Measurements from ENCODE around the gene MFSD12.
"Not testable (repeated sequence)": the region's sequence is repeated elsewhere in the genome, so short reads cannot be mapped to it uniquely, and the experiment has no call there.

MFSD12 gene

GRCh38 chr19:3536429-3537100 lies 20.8 kb downstream of the MFSD12 start:
- no peak for DNase-seq

DNA sequence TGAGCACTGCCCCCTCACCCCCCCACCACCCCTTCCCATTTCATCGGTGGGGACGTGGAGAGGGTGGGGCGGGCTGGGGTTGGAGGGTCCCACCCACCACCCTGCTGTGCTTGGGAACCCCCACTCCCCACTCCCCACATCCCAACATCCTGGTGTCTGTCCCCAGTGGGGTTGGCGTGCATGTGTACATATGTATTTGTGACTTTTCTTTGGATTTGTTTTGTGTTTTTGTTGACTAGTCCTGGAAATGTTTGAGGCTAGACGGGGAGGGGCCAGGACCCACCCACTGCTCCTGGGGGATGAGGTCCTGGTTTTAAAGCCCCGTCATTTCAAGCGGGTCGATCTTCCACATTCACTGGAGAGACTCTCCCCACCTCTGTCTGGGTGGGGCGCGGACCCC lies 21.4 kb downstream of the MFSD12 start:
- DNase-seq: no peak

DNA sequence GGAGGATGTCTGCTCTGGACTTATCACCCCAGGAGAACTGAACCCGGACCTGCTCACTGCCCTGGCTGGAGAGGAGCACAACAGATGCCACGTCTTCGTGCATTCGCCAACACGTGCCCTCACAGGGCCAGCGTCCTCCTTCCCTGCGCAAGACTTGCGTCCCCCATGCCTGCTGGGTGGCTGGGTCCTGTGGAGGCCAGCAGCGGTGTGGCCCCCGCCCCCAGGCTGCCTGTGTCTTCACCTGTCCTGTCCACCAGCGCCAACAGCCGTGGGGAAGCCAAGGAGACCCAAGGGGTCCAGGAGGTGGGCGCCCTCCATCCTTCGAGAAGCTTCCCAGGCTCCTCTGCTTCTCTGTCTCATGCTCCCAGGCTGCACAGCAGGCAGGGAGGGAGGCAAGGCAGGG lies 21.8 kb downstream of the MFSD12 start:
- DNase-seq: no peak

GRCh38 chr19:3535235-3535535 lies 22.2 kb downstream of the MFSD12 start:
- DNase-seq: no peak

DNA sequence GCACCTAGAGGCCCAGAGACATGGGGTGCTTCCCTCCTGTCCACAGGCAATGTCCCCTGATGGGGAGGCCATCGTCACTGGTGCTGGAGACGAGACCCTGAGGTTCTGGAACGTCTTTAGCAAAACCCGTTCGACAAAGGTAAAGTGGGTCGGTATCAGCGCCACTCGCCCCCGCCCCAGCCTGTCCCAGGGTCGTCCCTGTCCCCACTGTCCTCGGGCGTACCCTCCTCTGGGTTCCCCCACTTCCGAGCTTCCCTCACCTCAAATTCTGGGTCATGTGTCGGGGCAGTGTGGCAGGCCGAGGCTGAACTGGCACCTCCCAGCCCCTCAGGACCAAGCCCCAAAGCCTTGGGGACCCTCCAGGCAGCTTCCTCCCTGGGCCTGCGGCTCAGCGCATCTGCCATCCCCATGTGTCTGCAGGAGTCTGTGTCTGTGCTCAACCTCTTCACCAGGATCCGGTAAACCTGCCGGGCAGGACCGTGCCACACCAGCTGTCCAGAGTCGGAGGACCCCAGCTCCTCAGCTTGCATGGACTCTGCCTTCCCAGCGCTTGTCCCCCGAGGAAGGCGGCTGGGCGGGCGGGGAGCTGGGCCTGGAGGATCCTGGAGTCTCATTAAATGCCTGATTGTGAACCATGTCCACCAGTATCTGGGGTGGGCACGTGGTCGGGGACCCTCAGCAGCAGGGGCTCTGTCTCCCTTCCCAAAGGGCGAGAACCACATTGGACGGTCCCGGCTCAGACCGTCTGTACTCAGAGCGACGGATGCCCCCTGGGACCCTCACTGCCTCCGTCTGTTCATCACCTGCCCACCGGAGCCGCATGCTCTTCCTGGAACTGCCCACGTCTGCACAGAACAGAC lies 22.8 kb downstream of the MFSD12 start:
- no peak for DNase-seq

GRCh38 chr19:3533563-3534216 lies 23.7 kb downstream of the MFSD12 start:
- no peak for DNase-seq

DNA sequence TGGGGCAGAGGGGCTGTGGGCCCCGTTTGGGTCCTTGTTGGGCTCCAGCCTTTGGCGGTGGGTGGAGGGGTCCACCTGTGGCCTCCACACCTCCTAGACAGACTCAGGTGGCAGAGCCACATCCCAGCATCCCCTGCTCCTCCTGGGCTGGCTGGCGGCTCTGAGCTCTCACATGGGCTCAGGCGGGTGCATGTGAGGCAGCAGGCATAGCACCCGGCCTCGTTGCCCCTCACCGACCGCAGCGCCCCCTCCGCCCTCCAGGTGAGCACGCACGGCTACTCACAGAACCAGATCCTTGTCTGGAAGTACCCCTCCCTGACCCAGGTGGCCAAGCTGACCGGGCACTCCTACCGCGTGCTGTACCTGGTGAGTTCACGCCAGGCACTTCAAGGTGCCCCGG lies 24.4 kb downstream of the MFSD12 start:
- no peak for DNase-seq

DNA sequence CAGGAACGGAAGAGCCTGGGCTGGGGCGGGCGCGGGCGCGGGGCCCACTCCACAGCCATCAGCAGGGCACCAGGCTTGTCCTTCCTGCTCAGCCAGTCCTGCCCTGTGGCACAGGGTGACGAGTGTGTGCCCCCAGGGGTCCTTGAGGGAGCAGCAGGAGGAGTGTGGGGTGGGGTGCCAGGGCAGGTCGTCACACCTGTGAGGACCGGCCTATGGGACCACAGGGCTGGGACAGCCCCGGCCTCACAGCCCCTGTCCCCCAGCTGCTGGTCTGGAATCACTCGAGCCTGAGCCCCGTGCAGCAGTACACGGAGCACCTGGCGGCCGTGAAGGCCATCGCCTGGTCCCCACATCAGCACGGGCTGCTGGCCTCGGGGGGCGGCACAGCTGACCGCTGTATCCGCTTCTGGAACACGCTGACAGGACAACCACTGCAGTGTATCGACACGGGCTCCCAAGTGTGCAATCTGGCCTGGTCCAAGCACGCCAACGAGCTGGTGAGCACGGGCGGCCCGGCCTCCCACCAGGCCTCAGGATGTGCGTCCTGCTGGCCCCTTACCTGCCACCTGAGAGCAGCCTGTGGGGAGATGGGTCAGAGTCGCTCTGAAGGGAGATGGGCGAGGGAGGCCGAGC lies 25.1 kb downstream of the MFSD12 start:
- no peak for DNase-seq

- no peak for DNase-seq
Measured at GRCh38 chr19:3531716-3532115, 25.7 kb downstream of the MFSD12 start.

DNA sequence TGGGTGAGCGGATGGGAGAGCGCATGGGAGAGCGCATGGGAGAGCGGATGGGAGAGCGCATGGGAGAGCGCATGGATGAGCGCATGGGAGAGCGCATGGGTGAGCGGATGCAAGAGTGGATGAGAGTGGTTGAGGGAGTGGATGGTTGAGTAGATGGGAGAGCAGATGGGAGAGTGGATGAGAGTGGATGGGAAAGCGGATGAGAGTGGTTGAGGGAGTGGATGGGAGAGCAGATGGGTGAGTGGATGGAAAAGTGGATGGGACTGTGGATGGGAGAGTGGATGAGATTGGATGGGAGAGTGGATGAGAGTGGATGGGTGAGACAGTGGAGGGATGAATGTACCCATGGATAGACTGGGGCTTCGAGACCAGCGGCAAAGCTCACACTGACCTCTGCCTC lies 27.0 kb downstream of the MFSD12 start:
- DNase-seq: no peak

GRCh38 chr19:3529299-3529698 lies 28.1 kb downstream of the MFSD12 start:
- DNase-seq: not testable (repeated sequence)

DNA sequence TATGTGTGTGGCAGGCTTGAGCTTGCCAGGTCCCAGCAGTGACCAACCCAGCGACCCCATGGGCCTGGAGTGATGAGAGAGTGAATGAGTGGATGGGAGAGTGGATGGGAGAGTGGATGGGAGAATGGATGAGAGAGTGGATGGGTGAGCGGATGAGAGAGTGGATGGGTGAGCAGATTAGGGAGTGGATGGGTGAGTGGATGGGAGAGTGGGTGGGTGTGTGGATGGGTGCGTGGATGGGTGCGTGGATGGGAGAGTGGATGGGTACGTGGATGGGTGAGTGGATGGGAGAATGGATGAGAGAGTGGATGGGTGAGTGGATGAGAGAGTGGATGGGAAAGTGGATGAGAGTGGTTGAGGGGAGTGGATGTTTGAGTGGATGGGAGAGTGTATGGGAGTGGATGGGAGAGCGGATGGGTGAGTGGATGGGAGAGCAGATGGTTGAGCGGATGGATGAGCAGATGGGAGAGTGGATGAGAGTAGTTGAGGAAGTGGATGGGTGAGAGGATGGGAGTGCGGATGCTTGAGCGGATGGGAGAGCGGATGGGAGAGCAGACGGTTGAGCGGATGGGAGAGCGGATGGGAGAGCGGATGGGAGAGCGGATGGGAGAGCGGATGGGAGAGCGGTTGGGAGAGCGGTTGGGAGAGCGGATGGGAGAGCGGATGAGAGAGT lies 28.7 kb downstream of the MFSD12 start:
- DNase-seq: no peak

DNA sequence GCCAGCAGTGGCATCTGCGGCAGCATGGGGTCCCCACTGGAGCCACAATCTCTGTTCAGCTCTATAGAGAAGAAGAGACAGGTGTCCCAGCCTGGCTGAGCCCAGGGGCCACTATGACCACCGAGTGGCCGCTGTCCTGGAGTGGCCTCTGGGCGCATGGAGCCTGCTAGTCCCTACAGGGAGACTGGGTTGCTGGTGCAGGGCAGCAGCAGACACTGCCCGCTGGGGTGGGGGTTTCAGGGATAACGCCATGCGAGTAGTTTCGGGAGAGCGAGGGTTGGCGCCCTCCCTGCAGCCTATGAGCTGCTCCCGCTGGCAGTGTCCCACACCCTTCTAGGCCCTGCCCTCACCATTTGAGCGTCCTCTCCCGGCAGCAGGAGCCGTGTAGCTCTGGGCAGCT lies 29.3 kb downstream of the MFSD12 start:
- DNase-seq: no peak

GRCh38 chr19:3527238-3527910 lies 30.0 kb downstream of the MFSD12 start:
- no peak for DNase-seq

- DNase-seq: no peak
Measured at GRCh38 chr19:3526507-3527237, 30.7 kb downstream of the MFSD12 start.

DNA sequence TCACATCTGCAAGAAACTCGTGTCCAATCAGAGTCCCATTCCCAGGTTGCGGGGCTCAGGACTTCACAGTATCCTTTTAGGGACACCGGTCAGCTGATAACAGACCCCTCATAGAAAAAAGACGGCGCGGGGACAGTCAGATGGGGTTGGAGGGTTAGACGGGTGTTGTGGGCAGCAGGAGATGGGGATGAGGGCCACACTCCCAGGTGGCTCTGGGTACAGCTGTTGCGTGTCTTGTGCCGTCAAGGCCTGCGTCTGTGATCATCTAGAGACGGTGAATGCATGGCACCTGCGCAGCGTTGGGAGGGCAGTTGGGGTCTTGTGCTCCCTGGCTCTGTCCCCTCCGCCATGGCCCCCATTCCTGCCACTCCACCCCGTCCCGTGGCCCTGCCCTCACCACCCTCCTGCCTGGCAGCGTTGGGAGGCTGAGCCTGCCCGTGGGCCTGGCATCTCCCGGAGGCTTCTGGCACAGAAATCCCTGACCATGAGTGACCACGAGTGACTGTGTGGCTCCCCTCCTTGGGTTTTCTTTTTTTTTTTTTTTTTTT lies 32.4 kb downstream of the MFSD12 start:
- DNase-seq: no peak

DNA sequence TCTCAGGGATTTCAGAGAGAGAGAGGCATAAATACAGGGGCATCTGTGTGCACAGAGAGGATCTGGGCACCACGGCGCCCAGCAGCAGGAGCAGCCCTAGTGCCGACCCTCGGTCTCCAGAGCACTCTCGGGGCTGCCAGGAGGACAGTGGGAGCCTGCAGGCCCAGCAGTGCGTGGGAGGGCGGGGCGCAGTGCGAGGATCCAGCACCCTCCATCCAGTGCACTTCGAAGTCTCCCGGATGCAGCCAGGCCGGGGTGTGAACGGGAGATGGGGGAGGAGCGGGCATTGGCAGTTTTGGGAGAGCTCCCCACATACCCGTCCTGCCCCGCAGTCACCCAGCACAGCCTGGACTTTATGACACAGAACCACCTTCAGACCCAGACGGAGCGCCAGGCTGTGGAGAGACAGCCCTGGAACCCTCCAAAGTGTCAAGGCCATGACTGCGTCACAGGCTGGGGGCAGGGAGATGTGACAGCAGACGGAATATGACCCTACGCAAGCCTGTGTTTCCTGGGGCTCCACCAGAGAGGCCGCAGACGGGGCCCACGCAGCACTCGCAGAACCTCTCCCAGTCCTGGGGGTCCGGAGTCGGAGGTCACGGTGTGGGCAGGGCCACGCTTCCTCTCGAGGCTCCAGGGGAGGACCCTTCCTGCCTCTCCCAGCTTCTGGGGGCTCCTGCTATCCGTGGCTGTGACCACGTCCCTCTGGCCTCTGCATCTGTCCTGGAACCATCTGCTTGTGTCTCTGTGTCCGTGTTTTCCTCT lies 33.1 kb downstream of the MFSD12 start:
- DNase-seq: no peak

- DNase-seq: no peak
Measured at GRCh38 chr19:3523361-3524077, 33.9 kb downstream of the MFSD12 start.

DNA sequence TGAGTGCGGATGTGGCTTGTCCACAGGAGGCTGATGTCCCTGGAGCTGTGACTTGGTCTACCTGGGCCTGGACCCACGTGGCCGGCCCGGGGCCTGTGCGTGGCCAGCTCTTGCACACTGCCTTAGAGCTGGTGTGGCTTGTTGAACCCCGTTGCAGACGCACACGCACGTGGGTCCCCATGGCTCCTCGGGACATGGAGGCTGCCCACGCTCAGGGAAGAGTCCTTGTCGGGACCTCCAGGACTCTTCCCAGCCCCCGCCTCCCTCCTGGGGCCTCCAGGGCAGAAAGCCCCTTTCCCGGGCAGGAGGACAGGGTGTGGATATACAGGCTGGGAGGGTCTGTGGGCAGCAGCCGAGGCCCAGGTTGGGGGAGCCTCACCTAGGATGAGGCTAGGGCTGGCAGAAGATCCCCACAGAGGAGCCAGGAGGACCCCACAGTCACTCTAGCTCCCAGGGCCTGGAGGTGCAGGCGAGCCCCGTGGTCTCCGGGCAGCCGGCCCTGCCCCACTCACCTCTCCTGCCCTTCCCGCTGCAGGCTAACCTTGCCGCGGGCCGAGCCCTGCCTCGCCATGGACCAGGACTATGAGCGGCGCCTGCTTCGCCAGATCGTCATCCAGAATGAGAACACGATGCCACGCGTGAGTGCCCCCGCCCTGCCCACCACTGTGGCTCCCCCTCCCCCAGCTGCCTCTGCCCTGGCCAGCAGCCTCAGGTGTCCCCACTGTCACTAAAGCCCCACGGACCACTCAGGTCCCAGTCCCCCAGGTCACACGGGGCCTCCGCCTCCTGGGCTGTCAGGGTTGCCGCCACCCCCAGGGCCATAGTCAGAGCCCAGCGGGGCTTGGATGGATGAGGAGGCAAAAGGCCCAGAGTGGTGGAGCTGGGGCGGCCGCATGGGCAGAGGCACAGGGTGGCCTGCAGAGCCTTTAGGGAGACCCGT lies 34.7 kb downstream of the MFSD12 start:
- DNase-seq: no peak
